Femur (tissue), 1 donor: ENCODE data around the gene VPS36.
"Not testable (repeated sequence)": the region's sequence is repeated elsewhere in the genome, so short reads cannot be mapped to it uniquely, and the experiment has no call there.

Source experiments
- DNase-seq: peaks from one replicate; pipeline ENCODE4 v3.0.0-alpha.2; 2017

VPS36 gene

GRCh38 chr13:52432456-52432855 lies 18.0 kb downstream of the VPS36 start:
- no peak for DNase-seq

- DNase-seq: no peak
Measured at GRCh38 chr13:52428295-52428694, 22.1 kb downstream of the VPS36 start.

GRCh38 chr13:52421216-52421615 lies 29.2 kb downstream of the VPS36 start:
- no peak for DNase-seq

- DNase-seq: no peak
Measured at GRCh38 chr13:52419080-52419479, 31.4 kb downstream of the VPS36 start.

GRCh38 chr13:52414963-52415362 lies 35.5 kb downstream of the VPS36 start:
- DNase-seq: no peak

- no peak for DNase-seq
Measured at GRCh38 chr13:52414051-52414450, 36.4 kb downstream of the VPS36 start.

GRCh38 chr13:52412128-52412527 lies 38.3 kb downstream of the VPS36 start:
- no peak for DNase-seq

- DNase-seq: no peak
Measured at GRCh38 chr13:52411629-52412028, 38.8 kb downstream of the VPS36 start.

- not testable (repeated sequence) for DNase-seq
Measured at GRCh38 chr13:52408071-52408658, 42.3 kb downstream of the VPS36 start.

GRCh38 chr13:52407436-52407835 lies 43.0 kb downstream of the VPS36 start:
- not testable (repeated sequence) for DNase-seq

GRCh38 chr13:52406629-52407028 lies 43.8 kb downstream of the VPS36 start:
- no peak for DNase-seq

- peak; percentile 84 for DNase-seq
Measured at GRCh38 chr13:52405767-52406494, 44.5 kb downstream of the VPS36 start, which contains the start of gene THSD1. Gene THSD1 (minus strand): TSS chr13:52406172. CDS start chr13:52402600, 3,572 bp downstream.

- DNase-seq: no peak
Measured at GRCh38 chr13:52405369-52405766, 45.1 kb downstream of the VPS36 start.

GRCh38 chr13:52399708-52400107 lies 50.7 kb downstream of the VPS36 start:
- no peak for DNase-seq

GRCh38 chr13:52399046-52399445 lies 51.4 kb downstream of the VPS36 start:
- no peak for DNase-seq

- DNase-seq: no peak
Measured at GRCh38 chr13:52395704-52396103, 54.7 kb downstream of the VPS36 start.

GRCh38 chr13:52394586-52394985 lies 55.8 kb downstream of the VPS36 start:
- no peak for DNase-seq

GRCh38 chr13:52393572-52394357 lies 56.7 kb downstream of the VPS36 start:
- no peak for DNase-seq

- DNase-seq: no peak
Measured at GRCh38 chr13:52387721-52388120, 62.7 kb downstream of the VPS36 start.

GRCh38 chr13:52385870-52386269 lies 64.6 kb downstream of the VPS36 start:
- no peak for DNase-seq

GRCh38 chr13:52383366-52383765 lies 67.1 kb downstream of the VPS36 start:
- no peak for DNase-seq

- DNase-seq: no peak
Measured at GRCh38 chr13:52378312-52378711, 72.1 kb downstream of the VPS36 start.

GRCh38 chr13:52377898-52378297 lies 72.5 kb downstream of the VPS36 start:
- DNase-seq: no peak
